B cell (primary cell): ENCODE measurements around the gene STEAP1B. TPM values are rescaled to one million over a fixed set of nuclear protein-coding genes. Genes with fewer than 3 reads are reported as not detected.

Source experiments
- ATAC-seq: fragments of 200-7000 bp; cut with Tn5 transposase; one replicate; pipeline ENCODE4 v1.10.0; 2021; ENCODE audit warnings: low read depth, mild to moderate bottlenecking, moderate number of reproducible peaks, moderate library complexity
- CTCF ChIA-PET: fragments of 350-600 bp; sonication (Branson Sonifier 250); formaldehyde crosslinking; loops from one replicate; lab custom pipeline; 2021; ENCODE audit warnings: antibody characterized with exemption, inconsistent platforms; lab: Charles Lee
- POLR2A ChIA-PET: fragments of 350-600 bp; sonication (Branson Sonifier 250); formaldehyde crosslinking; loops from one replicate; lab custom pipeline; 2021; ENCODE audit warnings: antibody characterized with exemption; lab: Charles Lee
- DNase-seq: peaks from one replicate; pipeline ENCODE4 v3.0.0; 2013
- H2AFZ ChIP-seq: 2 replicates; pipeline ENCODE4 v1.6.1; 2012; ENCODE audit warnings: mild to moderate bottlenecking, low read depth, low read length; ENCODE audit not compliant: insufficient read depth, poor library complexity, severe bottlenecking
- H3K27ac ChIP-seq, 2 donors: 1 replicate in 1 of 2; 2 replicates in 1 of 2; pipeline ENCODE4 v1.5.1; 2012 to 2013; ENCODE audit warnings: low read length in 2 of 2, mild to moderate bottlenecking in 2 of 2, moderate library complexity in 1 of 2
- H3K27me3 ChIP-seq, 4 experiments: fragments of 200-600 bp in 1 of 4; sonication (generic) in 1 of 4; replicated peaks in 1 of 4; 1 replicate in 2 of 4; 2 replicates in 2 of 4; pipeline versions ENCODE4 v1.6.1 to v1.7.0; 2013 to 2016; ENCODE audit warnings: low read length in 3 of 4, mild to moderate bottlenecking in 2 of 4, mixed read lengths in 1 of 4, moderate library complexity in 1 of 4; ENCODE audit not compliant: insufficient read depth in 4 of 4, control insufficient read depth in 3 of 4; ENCODE audit errors: control extremely low read depth in 1 of 4
- H3K36me3 ChIP-seq, 2 experiments: replicated peaks in 1 of 2; 1 replicate in 1 of 2; 2 replicates in 1 of 2; pipeline versions ENCODE4 v1.6.1 to v1.7.1; 2013; ENCODE audit warnings: low read length in 1 of 2; ENCODE audit not compliant: insufficient read depth in 2 of 2, control insufficient read depth in 1 of 2; ENCODE audit errors: control extremely low read depth in 1 of 2, extremely low read depth in 1 of 2
- H3K4me1 ChIP-seq, 2 donors: fragments of 200-600 bp in 1 of 2; sonication (generic) in 1 of 2; 1 replicate in 1 of 2; 2 replicates in 1 of 2; pipeline versions ENCODE4 v1.5.1 to v1.6.1; 2013 to 2017; ENCODE audit warnings: low read length in 2 of 2; ENCODE audit not compliant: control insufficient read depth in 2 of 2, insufficient read depth in 2 of 2
- H3K4me2 ChIP-seq: replicated peaks from 2 replicates; pipeline ENCODE3; 2012; ENCODE audit warnings: mild to moderate bottlenecking, low read depth, low read length; ENCODE audit not compliant: poor library complexity, severe bottlenecking
- H3K4me3 ChIP-seq, 5 experiments: fragments of 200-600 bp in 1 of 5; sonication (generic) in 1 of 5; 1 replicate in 3 of 5; 2 replicates in 2 of 5; pipeline versions ENCODE4 v1.5.1 to v1.7.0; 2011 to 2016; ENCODE audit warnings: low read length in 4 of 5, mild to moderate bottlenecking in 4 of 5, low read depth in 2 of 5, control low read depth in 1 of 5, moderate library complexity in 1 of 5; ENCODE audit not compliant: insufficient read depth in 1 of 5; ENCODE audit errors: control extremely low read depth in 1 of 5, extremely low read depth in 1 of 5
- H3K79me2 ChIP-seq: fragments of 200-600 bp; sonication (generic); one replicate; pipeline ENCODE4 v1.6.0; 2016; ENCODE audit warnings: low read length; ENCODE audit not compliant: control insufficient read depth, insufficient read depth
- H3K9ac ChIP-seq: fragments of 200-600 bp; sonication (generic); 2 replicates; pipeline ENCODE4 v1.6.1; 2017; ENCODE audit warnings: mild to moderate bottlenecking, low read length, moderate library complexity
- H3K9me3 ChIP-seq, 3 donors: one replicate each; pipeline versions ENCODE4 v1.6.1 to v1.7.1; 2013; ENCODE audit warnings: low read length in 2 of 3; ENCODE audit not compliant: control insufficient read depth in 2 of 3, insufficient read depth in 1 of 3; ENCODE audit errors: control extremely low read depth in 1 of 3
- H4K20me1 ChIP-seq: 2 replicates; pipeline ENCODE4 v1.6.0; 2012; ENCODE audit warnings: mild to moderate bottlenecking, low read length; ENCODE audit not compliant: insufficient read depth, control insufficient read depth, poor library complexity, severe bottlenecking
- H3K27ac Mint-ChIP-seq: one replicate; pipeline ENCODE4 v1.8.0; 2021; ENCODE audit warnings: mixed read lengths
- H3K27me3 Mint-ChIP-seq: one replicate; pipeline ENCODE4 v1.8.0; 2021; ENCODE audit warnings: mixed read lengths
- H3K4me1 Mint-ChIP-seq: one replicate; pipeline ENCODE4 v1.8.0; 2021; ENCODE audit warnings: mixed read lengths
- H3K4me3 Mint-ChIP-seq: one replicate; pipeline ENCODE4 v1.8.0; 2021; ENCODE audit warnings: mixed read lengths
- H3K9me3 Mint-ChIP-seq: one replicate; pipeline ENCODE4 v1.8.0; 2022; ENCODE audit warnings: mixed read lengths; ENCODE audit not compliant: insufficient read depth
- EZH2 ChIP-seq: IDR thresholded peaks from 2 replicates; pipeline ENCODE4 v1.6.1; 2012; ENCODE audit warnings: borderline replicate concordance, low read depth, mild to moderate bottlenecking, moderate library complexity, low read length; ENCODE audit not compliant: insufficient read depth, poor library complexity, severe bottlenecking
- WGBS: methylation state at CpG from one replicate; pipeline ENCODE4 v1.1.5; 2013; ENCODE audit warnings: missing lambda C conversion rate; ENCODE audit not compliant: insufficient coverage; 5-methylcytosine and 5-hydroxymethylcytosine counted together
- intact Hi-C: fragments of 100-400 bp; cut with micrococcal nuclease; formaldehyde crosslinking; loops from one replicate; pipeline ENCODE4 v1.10.0; 2022
- polyA plus RNA-seq: library from polyadenylated mRNA; depleted of rRNA; stranded (reverse); fragments of >200 nt; gene quantifications from 2 replicates; pipeline ENCODE4 v1.2.3, GENCODE V29; 2012
- total RNA-seq, 2 donors: library from RNA; stranded (reverse); fragments of 120-200 nt in 1 of 2; gene quantifications; 1 replicate in 1 of 2; 2 replicates in 1 of 2; pipeline versions ENCODE4 v1.2.3 to v1.2.4, GENCODE V29; 2013 to 2022
- TF ChIP-seq, protein P1 (sequence below): fragments of 200-600 bp; IDR thresholded peaks from one replicate; pipeline ENCODE4 v1.8.0; 2022; ENCODE audit warnings: antibody characterized with exemption, mild to moderate bottlenecking

Gene STEAP1B
- total and polyA plus RNA-seq, 2 donors (not counting 1 experiment from before 2014, with no cell fraction given): 8.8 to 24.7 TPM

DNA sequence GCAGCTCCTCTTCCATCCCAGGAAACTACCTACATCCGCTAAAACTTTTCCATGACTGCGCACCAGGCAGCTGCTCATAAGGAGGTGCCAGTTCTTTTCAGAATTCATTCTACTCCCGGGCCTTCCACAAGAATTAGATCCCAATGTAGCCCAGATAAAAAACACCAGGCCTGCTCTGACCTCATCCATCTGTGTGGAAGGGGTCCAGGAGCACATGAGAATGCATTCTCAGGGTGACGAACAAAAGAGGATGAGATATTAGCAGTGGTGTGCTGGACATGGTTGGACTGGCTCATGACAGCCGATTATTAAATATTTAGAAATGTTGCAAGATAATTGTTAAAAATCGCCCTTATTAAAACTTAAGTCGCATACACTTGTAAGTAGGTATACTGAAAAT lies 43.2 kb upstream of the STEAP1B start:
- CTCF ChIA-PET: interaction anchor here (1.8 kb wide), 1 partner anchor 183 kb away, joined by 5 read pairs; the partner anchor contains the start of gene IL6
- 92% methylated on average over 4 of the region's 7 CpGs for WGBS
- POLR2A ChIA-PET: no interaction called here

DNA sequence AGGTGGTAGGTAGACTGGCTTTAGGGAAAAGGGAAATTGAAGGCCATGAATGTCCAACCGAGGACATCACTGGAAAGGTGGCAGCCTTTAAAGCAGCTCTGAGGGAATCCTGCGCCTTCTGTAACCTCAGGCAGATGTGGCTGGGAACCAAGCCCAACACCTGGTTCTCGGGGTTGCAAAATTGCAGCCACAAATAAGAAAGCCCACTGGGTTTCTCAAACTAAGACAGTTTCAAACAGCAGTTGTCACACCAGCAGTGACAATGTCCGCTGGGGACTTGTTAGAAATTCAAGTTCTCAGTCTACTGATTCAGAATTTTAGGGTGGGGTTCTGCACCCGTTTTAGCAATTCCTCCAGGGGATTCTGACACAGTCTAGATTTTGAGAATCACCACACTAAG lies 42.7 kb upstream of the STEAP1B start:
- no peaks in the 10 kb centered on the region for H4K20me1 ChIP-seq
- TF ChIP-seq, protein P1, sequence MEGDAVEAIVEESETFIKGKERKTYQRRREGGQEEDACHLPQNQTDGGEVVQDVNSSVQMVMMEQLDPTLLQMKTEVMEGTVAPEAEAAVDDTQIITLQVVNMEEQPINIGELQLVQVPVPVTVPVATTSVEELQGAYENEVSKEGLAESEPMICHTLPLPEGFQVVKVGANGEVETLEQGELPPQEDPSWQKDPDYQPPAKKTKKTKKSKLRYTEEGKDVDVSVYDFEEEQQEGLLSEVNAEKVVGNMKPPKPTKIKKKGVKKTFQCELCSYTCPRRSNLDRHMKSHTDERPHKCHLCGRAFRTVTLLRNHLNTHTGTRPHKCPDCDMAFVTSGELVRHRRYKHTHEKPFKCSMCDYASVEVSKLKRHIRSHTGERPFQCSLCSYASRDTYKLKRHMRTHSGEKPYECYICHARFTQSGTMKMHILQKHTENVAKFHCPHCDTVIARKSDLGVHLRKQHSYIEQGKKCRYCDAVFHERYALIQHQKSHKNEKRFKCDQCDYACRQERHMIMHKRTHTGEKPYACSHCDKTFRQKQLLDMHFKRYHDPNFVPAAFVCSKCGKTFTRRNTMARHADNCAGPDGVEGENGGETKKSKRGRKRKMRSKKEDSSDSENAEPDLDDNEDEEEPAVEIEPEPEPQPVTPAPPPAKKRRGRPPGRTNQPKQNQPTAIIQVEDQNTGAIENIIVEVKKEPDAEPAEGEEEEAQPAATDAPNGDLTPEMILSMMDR: no peak
- no peak for TF ChIP-seq EZH2
- intact Hi-C loops: no loop called here
- POLR2A ChIA-PET: interaction anchor here (0.7 kb wide), 2 partner anchors 459 to 467 kb away, joined by 3 to 7 read pairs; no protein-coding TSS in a partner anchor
- no peaks in the 10 kb centered on the region for H3K79me2 ChIP-seq
- Mint-ChIP-seq H3K9me3 (no peaks in the 10 kb centered on the region), H3K4me1 (no peaks in the 10 kb centered on the region), H3K27ac (no peak overlapping the region), H3K4me3 (no peak overlapping the region), H3K27me3 (peaks cover 4% of the 10 kb centered on the region)
- H3K4me3 ChIP-seq: no peak overlapping the region
- no peaks in the 10 kb centered on the region for H3K9me3 ChIP-seq
- H3K4me2 ChIP-seq: no peak overlapping the region
- H3K9ac ChIP-seq: no peak overlapping the region
- no peak overlapping the region for H2AFZ ChIP-seq
- no peaks in the 10 kb centered on the region for H3K4me1 ChIP-seq
- H3K36me3 ChIP-seq: no peaks in the 10 kb centered on the region
- H3K27me3 ChIP-seq: no peaks in the 10 kb centered on the region
- ATAC-seq: no peak
- DNase-seq: no peak
- 81% methylated on average over 5 of the region's 5 CpGs for WGBS
- CTCF ChIA-PET: interaction anchor here (0.6 to 0.7 kb wide), 3 partner anchors 155 to 240 kb away, joined by 3 to 4 read pairs (median 3); no protein-coding TSS in a partner anchor
- no peak overlapping the region for H3K27ac ChIP-seq

More for the DNA sequence above, 43.2 kb upstream of the STEAP1B start:
- intact Hi-C loops: no loop called here
- H3K27ac ChIP-seq: no peak overlapping the region
- H3K9ac ChIP-seq: no peak overlapping the region
- no peak for TF ChIP-seq EZH2
- TF ChIP-seq, protein P1: no peak
- no peaks in the 10 kb centered on the region for H3K9me3 ChIP-seq
- Mint-ChIP-seq H3K27me3 (peaks cover 4% of the 10 kb centered on the region), H3K27ac (no peak overlapping the region), H3K4me3 (no peak overlapping the region), H3K9me3 (no peaks in the 10 kb centered on the region), H3K4me1 (no peaks in the 10 kb centered on the region)
- H3K4me3 ChIP-seq: no peak overlapping the region
- H3K4me1 ChIP-seq: no peaks in the 10 kb centered on the region
- no peak for DNase-seq
- H3K36me3 ChIP-seq: no peaks in the 10 kb centered on the region
- ATAC-seq: no peak
- H3K27me3 ChIP-seq: no peaks in the 10 kb centered on the region
- no peak overlapping the region for H3K4me2 ChIP-seq
- H2AFZ ChIP-seq: no peak overlapping the region
- no peaks in the 10 kb centered on the region for H3K79me2 ChIP-seq
- no peaks in the 10 kb centered on the region for H4K20me1 ChIP-seq
